Omental fat pad (tissue), 4 donors: Measurements from ENCODE around the gene RCE1. TPM values are rescaled to one million over a fixed set of nuclear protein-coding genes. Genes with fewer than 3 reads are reported as not detected.

Source experiments
- ATAC-seq: fragments of 150-250 bp; one replicate; pipeline ENCODE4 v1.9.1; 2016; ENCODE audit warnings: mild to moderate bottlenecking, moderate library complexity; ENCODE audit not compliant: low FRiP score
- DNase-seq: peaks from one replicate; pipeline ENCODE4 v3.0.0-alpha.2; 2019; ENCODE audit warnings: low spot score
- total RNA-seq, 4 donors: library from RNA; depleted of rRNA; stranded (reverse); fragments of >200 nt; gene quantifications; one replicate each; pipeline ENCODE4 v1.1.0, GENCODE V29; 2016
- TF ChIP-seq, protein P1 (sequence below), 3 donors: fragments of 450-650 bp; IDR thresholded peaks; one replicate each; pipeline ENCODE4 v1.5.1; 2016 to 2017; ENCODE audit warnings: antibody characterized with exemption in 3 of 3, mild to moderate bottlenecking in 3 of 3, moderate library complexity in 2 of 3

Gene RCE1
- total RNA-seq, 4 donors from 2014 or later: 12.8 to 20.4 (median 14.5) TPM

DNA sequence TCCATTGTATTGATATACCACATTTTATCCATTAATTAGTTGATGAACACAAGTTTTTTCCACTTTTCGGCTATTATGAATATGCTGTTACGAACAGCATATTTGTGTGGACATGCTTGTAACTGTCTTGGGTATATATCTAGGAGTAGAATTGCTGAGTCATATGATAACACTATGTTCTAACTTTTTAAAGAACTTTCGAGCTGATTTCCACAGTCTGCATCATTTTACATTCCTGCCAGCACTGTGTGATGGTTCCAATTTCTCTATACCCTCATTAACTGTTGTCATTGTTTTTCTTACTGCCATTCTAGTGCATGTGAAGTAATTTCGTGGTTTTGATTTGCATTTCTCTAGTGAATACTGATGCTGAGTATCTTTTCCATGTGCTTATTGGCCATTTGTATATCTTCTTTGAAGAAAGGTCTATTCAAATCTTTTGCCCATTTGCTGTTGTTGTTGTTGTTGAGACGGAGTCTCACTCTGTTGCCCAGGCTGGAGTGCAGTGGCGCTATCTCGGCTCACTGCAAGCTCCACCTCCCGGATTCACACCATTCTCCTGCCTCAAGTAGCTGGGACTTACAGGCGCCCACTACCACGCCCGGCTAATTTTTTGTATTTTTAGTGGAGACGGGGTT lies 7.4 kb upstream of the RCE1 start:
- DNase-seq: no peak
- ATAC-seq: peak; percentile 52
- TF ChIP-seq, protein P1, sequence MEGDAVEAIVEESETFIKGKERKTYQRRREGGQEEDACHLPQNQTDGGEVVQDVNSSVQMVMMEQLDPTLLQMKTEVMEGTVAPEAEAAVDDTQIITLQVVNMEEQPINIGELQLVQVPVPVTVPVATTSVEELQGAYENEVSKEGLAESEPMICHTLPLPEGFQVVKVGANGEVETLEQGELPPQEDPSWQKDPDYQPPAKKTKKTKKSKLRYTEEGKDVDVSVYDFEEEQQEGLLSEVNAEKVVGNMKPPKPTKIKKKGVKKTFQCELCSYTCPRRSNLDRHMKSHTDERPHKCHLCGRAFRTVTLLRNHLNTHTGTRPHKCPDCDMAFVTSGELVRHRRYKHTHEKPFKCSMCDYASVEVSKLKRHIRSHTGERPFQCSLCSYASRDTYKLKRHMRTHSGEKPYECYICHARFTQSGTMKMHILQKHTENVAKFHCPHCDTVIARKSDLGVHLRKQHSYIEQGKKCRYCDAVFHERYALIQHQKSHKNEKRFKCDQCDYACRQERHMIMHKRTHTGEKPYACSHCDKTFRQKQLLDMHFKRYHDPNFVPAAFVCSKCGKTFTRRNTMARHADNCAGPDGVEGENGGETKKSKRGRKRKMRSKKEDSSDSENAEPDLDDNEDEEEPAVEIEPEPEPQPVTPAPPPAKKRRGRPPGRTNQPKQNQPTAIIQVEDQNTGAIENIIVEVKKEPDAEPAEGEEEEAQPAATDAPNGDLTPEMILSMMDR (IDR thresholded peaks at IDR 0.05): no peak

- DNase-seq: no peak
- ATAC-seq: no peak
- TF ChIP-seq, protein P1 (IDR thresholded peaks at IDR 0.05): no peak
These were observed 2.7 kb upstream of the RCE1 start for GRCh38 chr11:66840317-66841091.

DNA sequence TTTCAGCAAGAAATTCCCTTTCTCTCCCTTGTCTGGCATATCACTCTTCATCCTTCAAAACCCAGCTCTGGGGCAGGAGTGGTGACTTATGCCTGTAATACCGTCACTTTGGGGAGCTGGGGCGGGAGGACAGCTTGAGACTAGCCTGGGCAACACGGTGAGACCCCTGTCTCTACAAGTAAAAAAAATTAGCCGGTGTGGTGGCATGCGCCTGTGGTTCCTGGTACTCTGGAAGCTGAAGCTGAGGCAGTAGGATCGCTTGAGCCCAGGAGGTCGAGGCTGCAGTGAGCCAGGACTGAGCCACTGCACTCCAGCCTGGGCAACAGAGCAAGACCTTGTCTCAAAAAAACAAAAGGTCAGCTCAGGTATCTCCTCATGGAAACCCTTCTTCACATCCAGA lies 1.4 kb upstream of the RCE1 start:
- TF ChIP-seq, protein P1 (IDR thresholded peaks at IDR 0.05): no peak
- no peak for DNase-seq
- ATAC-seq: no peak

- TF ChIP-seq, protein P1 (IDR thresholded peaks at IDR 0.05): no peak
- DNase-seq (no peak), ATAC-seq (no peak)
These were observed 743 bp upstream of the RCE1 start for GRCh38 chr11:66842501-66842895.

GRCh38 chr11:66843776-66844495 lies 695 bp downstream of the RCE1 start:
- DNase-seq: no peak
- no peak for ATAC-seq
- TF ChIP-seq, protein P1 (IDR thresholded peaks at IDR 0.05): no peak

- ATAC-seq (no peak), DNase-seq (no peak)
These were observed 1.4 kb downstream of the RCE1 start for GRCh38 chr11:66844496-66845142.

More at GRCh38 chr11:66844496-66845142, 1.4 kb downstream of the RCE1 start:
- TF ChIP-seq, protein P1 (IDR thresholded peaks at IDR 0.05): no peak
